Posterior cingulate gyrus (tissue), 11 donors: Measurements from ENCODE around the gene NPAS3.

Experiments used
- DNase-seq, 10 donors: peaks; one replicate each; pipeline versions ENCODE4 v3.0.0 to v3.0.0-alpha.2; 2020 to 2021; ENCODE audit warnings: mixed read lengths in 3 of 10
- intact Hi-C: fragments of 100-400 bp; cut with DNase I; formaldehyde crosslinking; loops from one replicate; pipeline ENCODE4 v1.15.1; 2023

The NPAS3 gene

GRCh38 chr14:32939254-32940065, 781 bp downstream of the NPAS3 start:
- peak; percentile 66 to 96 (median 74) for DNase-seq
- intact Hi-C loops, result loop anchor here (2.0 to 5.0 kb wide), 4 partner anchors 227 to 853 kb away; no protein-coding TSS in a partner anchor

- intact Hi-C loops, result no loop called here
- DNase-seq, result peak in 1 of 10 donors; percentile 67
These were observed 1.5 kb downstream of the NPAS3 start for GRCh38 chr14:32940066-32940651.

- intact Hi-C loops, result no loop called here
- DNase-seq, result no peak
These were observed 2.3 kb downstream of the NPAS3 start for GRCh38 chr14:32940711-32941667.

- DNase-seq, result no peak
These were observed 3.0 kb downstream of the NPAS3 start for GRCh38 chr14:32941668-32942065.

GRCh38 chr14:32947081-32947480, 8.4 kb downstream of the NPAS3 start:
- no peak for DNase-seq
- intact Hi-C loops, result loop anchor here (5.0 kb wide), 1 partner anchor 35 kb away; no protein-coding TSS in a partner anchor

More at GRCh38 chr14:32941668-32942065, 3.0 kb downstream of the NPAS3 start:
- intact Hi-C loops, result no loop called here

GRCh38 chr14:32947792-32948191, 9.1 kb downstream of the NPAS3 start:
- intact Hi-C loops, result loop anchor here (5.0 kb wide), 1 partner anchor 35 kb away; no protein-coding TSS in a partner anchor
- DNase-seq, result no peak

- intact Hi-C loops, result no loop called here
- no peak for DNase-seq
These were observed 11.9 kb downstream of the NPAS3 start for GRCh38 chr14:32950584-32950983.

- no peak for DNase-seq
- intact Hi-C loops, result no loop called here
These were observed 28.7 kb downstream of the NPAS3 start for GRCh38 chr14:32967421-32967820.

- DNase-seq, result no peak
- intact Hi-C loops, result no loop called here
These were observed 30.4 kb downstream of the NPAS3 start for GRCh38 chr14:32968972-32969544.

- no peak for DNase-seq
- intact Hi-C loops, result no loop called here
These were observed 39.2 kb downstream of the NPAS3 start for GRCh38 chr14:32977913-32978312.

GRCh38 chr14:32978691-32979255, 40.1 kb downstream of the NPAS3 start:
- intact Hi-C loops, result no loop called here

GRCh38 chr14:32980178-32980901, 41.7 kb downstream of the NPAS3 start:
- no peak for DNase-seq
- intact Hi-C loops, result loop anchor here (5.0 kb wide), 1 partner anchor 33 kb away; no protein-coding TSS in a partner anchor

More at GRCh38 chr14:32978691-32979255, 40.1 kb downstream of the NPAS3 start:
- DNase-seq, result no peak

- DNase-seq, result no peak
These were observed 42.3 kb downstream of the NPAS3 start for GRCh38 chr14:32980902-32981501.

GRCh38 chr14:32984241-32984930, 45.7 kb downstream of the NPAS3 start:
- DNase-seq, result no peak
- intact Hi-C loops, result loop anchor here (5.0 kb wide), 1 partner anchor 37 kb away; no protein-coding TSS in a partner anchor

More at GRCh38 chr14:32980902-32981501, 42.3 kb downstream of the NPAS3 start:
- intact Hi-C loops, result loop anchor here (5.0 kb wide), 1 partner anchor 34 kb away; no protein-coding TSS in a partner anchor

GRCh38 chr14:32985866-32986265, 47.2 kb downstream of the NPAS3 start:
- intact Hi-C loops, result no loop called here
- DNase-seq, result peak in 7 of 10 donors; percentile 17 to 88 (median 32)

- DNase-seq, result peak; percentile 65 to 96 (median 76)
- intact Hi-C loops, result no loop called here
These were observed 48.3 kb downstream of the NPAS3 start for GRCh38 chr14:32986791-32987540.

GRCh38 chr14:32991691-32992090, 53.0 kb downstream of the NPAS3 start:
- DNase-seq, result no peak
- intact Hi-C loops, result no loop called here
